CD8-positive, alpha-beta memory T cell (primary cell): ENCODE data around the gene RGS14. TPM values are rescaled to one million over a fixed set of nuclear protein-coding genes. Genes with fewer than 3 reads are reported as not detected.

Experiments
- CTCF ChIA-PET: fragments of 350-600 bp; sonication (Branson Sonifier 250); formaldehyde crosslinking; loops from one replicate; lab custom pipeline; 2021; ENCODE audit warnings: antibody characterized with exemption; lab: Charles Lee
- POLR2A ChIA-PET: fragments of 350-600 bp; sonication (Branson Sonifier 250); formaldehyde crosslinking; loops from one replicate; lab custom pipeline; 2021; ENCODE audit warnings: antibody characterized with exemption; lab: Charles Lee
- DNase-seq, 5 donors: peaks; one replicate each; pipeline versions ENCODE4 v3.0.0 to v3.0.0-alpha.2; 2020 to 2022; ENCODE audit warnings: mixed read lengths in 1 of 5
- H3K27ac ChIP-seq: one replicate; pipeline ENCODE4 v1.7.0; 2013; ENCODE audit warnings: low read depth, mild to moderate bottlenecking, low read length, moderate library complexity
- H3K27me3 ChIP-seq: 2 replicates; pipeline ENCODE4 v1.7.0; 2013; ENCODE audit warnings: low read length, mild to moderate bottlenecking; ENCODE audit not compliant: insufficient read depth, poor library complexity, severe bottlenecking
- H3K36me3 ChIP-seq: 2 replicates; pipeline ENCODE4 v1.7.0; 2013; ENCODE audit warnings: mild to moderate bottlenecking, low read length, moderate library complexity; ENCODE audit not compliant: insufficient read depth
- H3K4me1 ChIP-seq: 2 replicates; pipeline ENCODE4 v1.7.0; 2013; ENCODE audit warnings: mild to moderate bottlenecking, low read length, moderate library complexity; ENCODE audit not compliant: insufficient read depth
- H3K4me3 ChIP-seq: 2 replicates; pipeline ENCODE4 v1.7.0; 2013; ENCODE audit warnings: mild to moderate bottlenecking, low read length
- H3K9me3 ChIP-seq: 2 replicates; pipeline ENCODE4 v1.7.0; 2013; ENCODE audit warnings: mild to moderate bottlenecking, low read length
- H3K27ac Mint-ChIP-seq, 8 donors: one replicate each; pipeline ENCODE4 v1.8.0; 2020 to 2021; ENCODE audit warnings: mixed read lengths in 8 of 8, mild to moderate bottlenecking in 6 of 8, inconsistent platforms in 3 of 8, moderate library complexity in 3 of 8
- H3K27me3 Mint-ChIP-seq, 2 donors: one replicate each; pipeline ENCODE4 v1.8.0; 2020 to 2021; ENCODE audit warnings: mixed read lengths in 2 of 2, mild to moderate bottlenecking in 1 of 2, moderate library complexity in 1 of 2
- H3K36me3 Mint-ChIP-seq, 3 donors: one replicate each; pipeline ENCODE4 v1.8.0; 2020 to 2021; ENCODE audit warnings: mixed read lengths in 3 of 3, inconsistent platforms in 1 of 3, mild to moderate bottlenecking in 1 of 3
- H3K4me1 Mint-ChIP-seq, 3 donors: one replicate each; pipeline ENCODE4 v1.8.0; 2020 to 2021; ENCODE audit warnings: mixed read lengths in 3 of 3, inconsistent platforms in 1 of 3, mild to moderate bottlenecking in 1 of 3
- H3K4me3 Mint-ChIP-seq, 7 donors: one replicate each; pipeline ENCODE4 v1.8.0; 2020 to 2021; ENCODE audit warnings: mixed read lengths in 7 of 7, mild to moderate bottlenecking in 6 of 7, moderate library complexity in 4 of 7, inconsistent platforms in 2 of 7
- H3K9me3 Mint-ChIP-seq, 5 donors: one replicate each; pipeline ENCODE4 v1.8.0; 2020 to 2022; ENCODE audit warnings: mixed read lengths in 5 of 5, mild to moderate bottlenecking in 3 of 5, moderate library complexity in 2 of 5, inconsistent platforms in 1 of 5
- polyA plus RNA-seq: library from polyadenylated mRNA; unstranded; fragments of 300-500 nt; fragmentation: Illumina TruSeq; gene quantifications from one replicate; pipeline ENCODE4 v1.2.3, GENCODE V29; 2021
- total RNA-seq, 2 experiments: library from RNA; stranded (reverse); gene quantifications; one replicate each; pipeline ENCODE4 v1.2.3, GENCODE V29; 2021

Gene RGS14
- total and polyA plus RNA-seq, 3 experiments from 2014 or later = 60.5 to 83.5 (median 61.9) TPM

DNA sequence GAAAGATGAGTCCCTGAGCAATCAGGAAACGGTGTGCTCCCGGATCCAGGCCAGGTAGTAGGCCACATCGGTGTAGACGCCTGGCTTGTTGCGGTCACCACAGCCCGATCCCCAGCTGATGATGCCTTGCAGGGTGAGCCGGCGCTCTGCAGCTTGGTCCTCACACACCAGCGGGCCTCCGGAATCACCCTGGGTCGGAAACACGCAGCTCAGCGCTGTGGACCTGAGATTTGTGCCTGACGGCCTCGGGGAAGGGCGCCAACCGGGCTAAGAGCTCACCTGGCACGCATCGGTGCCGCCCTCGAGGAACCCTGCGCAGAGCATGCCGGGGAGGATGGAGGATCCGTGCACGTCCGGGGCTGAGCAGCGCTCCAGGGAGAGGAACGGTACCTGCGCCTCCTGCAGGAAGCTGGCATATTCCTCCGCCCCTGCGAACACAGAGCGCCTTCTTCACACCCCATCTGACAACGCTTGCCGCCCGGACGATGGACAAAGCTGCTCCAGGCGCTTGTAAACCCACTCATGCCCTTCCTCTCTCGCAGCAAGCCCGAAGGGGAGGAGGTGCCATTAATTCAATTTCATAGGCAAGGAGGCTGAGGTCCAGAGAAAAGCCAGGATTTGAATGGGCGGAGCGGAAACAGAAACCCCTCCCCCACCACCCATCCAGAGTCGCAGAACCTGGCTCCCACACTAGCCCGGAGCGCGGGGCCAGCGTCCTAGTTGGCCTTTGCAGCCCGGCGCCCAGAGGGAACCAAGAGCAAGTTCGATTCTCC is 44.7 kb downstream of the RGS14 start:
- Histone ChIP-seq H3K9me3 (no peaks in the 10 kb centered on the region), H3K27me3 (no peaks in the 10 kb centered on the region), H3K4me1 (peaks cover 35% of the 10 kb centered on the region), H3K4me3 (peak overlapping the region; percentile 69), H3K36me3 (no peaks in the 10 kb centered on the region), H3K27ac (no peak overlapping the region)
- ChIA-PET CTCF (interaction anchor here (0.7 to 12.4 kb wide), 30 partner anchors 9 to 289 kb away, joined by 3 to 307 read pairs (median 14); partner anchors contain the start of genes GRK6, LMAN2, MXD3 and PDLIM7), POLR2A (interaction anchor here (0.5 to 5.6 kb wide), 12 partner anchors 12 to 99 kb away, joined by 3 to 112 read pairs (median 5); partner anchors contain the start of genes GRK6, PRELID1, PRR7 and RAB24)
- Mint-ChIP-seq H3K4me3 (peak overlapping the region; percentile 78 to 91 (median 84)), H3K4me1 (peaks cover 26 to 42% (median 30%) of the 10 kb centered on the region in 3 donors), H3K9me3 (no peaks in the 10 kb centered on the region), H3K36me3 (no peaks in the 10 kb centered on the region), H3K27me3 (peaks cover 0 to 10% of the 10 kb centered on the region in 2 donors), H3K27ac (peak overlapping the region in 6 of 8 donors; percentile 57 to 94 (median 82))
- DNase-seq = peak; percentile 29 to 78 (median 47)

DNA sequence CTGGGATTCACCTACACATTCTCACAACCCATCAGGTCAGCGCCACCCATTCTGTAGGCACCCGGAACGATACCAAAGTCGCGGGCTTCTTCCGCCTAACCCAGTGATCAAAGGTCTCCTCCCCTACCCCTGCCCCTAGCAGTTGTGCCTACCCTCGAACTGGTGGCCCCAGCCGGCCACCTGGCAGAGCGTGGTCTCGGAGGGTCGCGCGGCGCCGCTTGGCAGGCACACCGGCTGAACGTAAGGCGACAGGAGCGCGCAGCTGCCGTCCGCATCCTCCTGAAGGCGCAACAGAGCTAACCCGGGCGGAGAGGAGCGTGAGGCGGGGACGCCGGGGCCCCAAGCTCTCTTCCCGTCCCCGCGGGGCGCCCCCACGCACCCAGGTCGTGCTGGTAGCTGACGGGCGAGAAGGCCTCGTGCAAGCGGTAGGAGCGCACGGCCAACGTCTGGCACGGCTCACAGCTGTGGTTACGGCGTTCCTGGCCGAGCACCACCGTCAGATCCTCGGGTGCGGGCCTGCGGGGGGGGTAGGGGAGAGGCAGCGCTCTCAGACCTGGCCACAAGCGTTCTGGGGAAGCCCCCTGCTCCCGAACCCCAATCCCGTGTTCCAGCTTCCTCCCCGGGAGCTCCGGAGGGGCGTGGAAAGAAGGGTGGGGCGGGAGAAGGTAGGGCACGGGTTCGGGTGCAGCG is 45.5 kb downstream of the RGS14 start:
- H3K27ac Mint-ChIP-seq = peak overlapping the region in 7 of 8 donors; percentile 35 to 94 (median 80)
- H3K36me3 Mint-ChIP-seq = no peaks in the 10 kb centered on the region
- H3K27me3 ChIP-seq = no peaks in the 10 kb centered on the region
- peak overlapping the region; percentile 57 for H3K27ac ChIP-seq
- peak; percentile 57 to 79 (median 64) for DNase-seq
- no peaks in the 10 kb centered on the region for H3K36me3 ChIP-seq
- POLR2A ChIA-PET = interaction anchor here (0.6 to 5.6 kb wide), 15 partner anchors 11 to 100 kb away, joined by 3 to 112 read pairs (median 3); partner anchors contain the start of genes GRK6, PRELID1, PRR7 and RAB24
- peaks cover 35% of the 10 kb centered on the region for H3K4me1 ChIP-seq
- CTCF ChIA-PET = interaction anchor here (0.7 to 12.4 kb wide), 35 partner anchors 8 to 285 kb away, joined by 3 to 307 read pairs (median 8); partner anchors contain the start of genes DBN1, GRK6, LMAN2 and MXD3
- peaks cover 0 to 11% of the 10 kb centered on the region in 2 donors for H3K27me3 Mint-ChIP-seq
- peak overlapping the region; percentile 69 for H3K4me3 ChIP-seq
- H3K4me1 Mint-ChIP-seq = peaks cover 26 to 42% (median 30%) of the 10 kb centered on the region in 3 donors
- no peaks in the 10 kb centered on the region for H3K9me3 ChIP-seq
- H3K4me3 Mint-ChIP-seq = peak overlapping the region; percentile 78 to 91 (median 84)
- no peaks in the 10 kb centered on the region for H3K9me3 Mint-ChIP-seq

DNA sequence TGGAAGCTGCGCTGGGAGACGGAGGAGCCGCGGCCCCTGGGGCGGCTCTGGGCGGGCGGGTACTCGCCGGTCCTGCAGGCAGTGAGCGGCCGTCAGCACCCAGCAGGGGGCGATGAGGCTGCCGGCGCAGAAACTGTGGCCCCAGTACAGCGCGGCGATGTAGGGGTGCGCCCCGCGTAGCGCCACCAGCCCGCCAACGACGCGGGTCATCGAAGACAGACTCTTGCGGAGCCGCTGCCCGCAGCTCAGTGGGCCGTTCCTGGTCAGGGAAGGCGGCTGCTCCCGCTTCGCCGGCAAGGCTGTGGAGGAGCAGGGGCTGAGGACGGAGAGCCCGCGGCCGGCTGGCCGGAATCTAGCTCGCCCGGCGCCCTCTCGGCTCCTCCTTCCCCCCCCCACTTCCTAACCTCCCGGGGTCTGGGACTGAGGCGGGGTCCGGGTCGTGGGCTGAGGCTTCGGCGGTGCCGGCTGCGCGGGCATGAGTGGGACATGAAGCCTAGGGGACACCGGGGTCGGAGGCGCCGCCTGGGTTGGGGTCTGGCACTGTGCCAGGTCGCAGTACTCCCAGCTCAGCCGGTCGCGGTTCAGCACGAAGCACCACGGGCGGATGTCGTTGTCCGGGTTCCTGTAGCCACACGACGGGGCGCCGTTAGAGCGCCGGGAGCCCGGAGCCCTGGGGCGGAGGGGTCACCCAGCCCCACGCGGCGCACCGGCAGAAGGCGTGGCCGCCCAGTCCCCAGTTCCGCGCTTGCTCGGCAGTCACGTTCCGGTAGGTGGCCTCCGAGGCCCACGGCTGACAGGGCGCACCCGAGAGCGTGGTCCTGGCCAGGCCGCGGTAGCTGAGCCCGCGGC is 46.3 kb downstream of the RGS14 start:
- H3K4me3 Mint-ChIP-seq = peak overlapping the region; percentile 78 to 91 (median 84)
- POLR2A ChIA-PET = interaction anchor here (0.6 to 5.6 kb wide), 14 partner anchors 9 to 100 kb away, joined by 3 to 112 read pairs (median 4); partner anchors contain the start of genes GRK6, PDLIM7, PRELID1 and PRR7
- H3K4me1 Mint-ChIP-seq = peaks cover 26 to 42% (median 30%) of the 10 kb centered on the region in 3 donors
- H3K27ac Mint-ChIP-seq = peak overlapping the region in 7 of 8 donors; percentile 26 to 94 (median 83)
- H3K27me3 ChIP-seq = no peaks in the 10 kb centered on the region
- H3K4me1 ChIP-seq = peaks cover 35% of the 10 kb centered on the region
- no peaks in the 10 kb centered on the region for H3K9me3 ChIP-seq
- no peaks in the 10 kb centered on the region for H3K36me3 Mint-ChIP-seq
- peak overlapping the region; percentile 57 for H3K27ac ChIP-seq
- H3K27me3 Mint-ChIP-seq = peaks cover 0 to 11% of the 10 kb centered on the region in 2 donors
- CTCF ChIA-PET = interaction anchor here (0.6 to 12.4 kb wide), 37 partner anchors 7 to 268 kb away, joined by 3 to 307 read pairs (median 7); partner anchors contain the start of genes DBN1, GRK6, LMAN2 and MXD3
- H3K4me3 ChIP-seq = peak overlapping the region; percentile 69
- DNase-seq = peak; percentile 75 to 91 (median 82)
- no peaks in the 10 kb centered on the region for H3K36me3 ChIP-seq
- no peaks in the 10 kb centered on the region for H3K9me3 Mint-ChIP-seq

DNA sequence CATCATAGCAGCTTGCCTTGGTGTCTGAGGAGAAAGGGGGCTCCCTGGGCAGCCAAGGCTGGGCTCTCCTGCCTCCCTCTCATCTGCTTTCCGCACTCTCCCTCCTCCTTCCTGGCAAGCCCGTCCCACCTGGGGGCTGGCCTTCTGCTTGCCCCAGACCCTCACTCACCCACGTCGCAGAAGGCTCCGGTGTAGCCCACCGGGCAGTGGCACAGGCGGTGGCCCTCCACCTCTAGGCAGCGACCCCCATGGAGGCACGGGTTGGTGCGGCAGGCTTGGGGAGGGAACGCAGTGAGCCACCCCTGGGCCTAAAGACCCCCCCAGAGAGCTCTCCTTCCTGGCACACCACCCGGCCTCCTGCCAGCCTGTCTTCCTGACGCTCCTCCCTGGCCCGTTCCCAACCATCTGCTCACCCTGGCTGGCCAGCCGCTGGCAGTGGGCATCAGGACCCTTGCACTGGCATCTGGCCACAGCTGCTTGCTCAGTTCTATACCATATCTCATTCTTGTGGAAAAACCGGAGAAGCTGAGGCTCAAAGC is 47.0 kb downstream of the RGS14 start:
- Mint-ChIP-seq H3K36me3 (no peaks in the 10 kb centered on the region), H3K27me3 (peaks cover 0 to 11% of the 10 kb centered on the region in 2 donors), H3K9me3 (no peaks in the 10 kb centered on the region), H3K27ac (peak overlapping the region in 6 of 8 donors; percentile 32 to 94 (median 62)), H3K4me1 (peaks cover 26 to 46% (median 30%) of the 10 kb centered on the region in 3 donors), H3K4me3 (peak overlapping the region; percentile 46 to 91 (median 57))
- no peak for DNase-seq
- no peaks in the 10 kb centered on the region for H3K36me3 ChIP-seq
- ChIA-PET POLR2A (interaction anchor here (0.8 to 5.6 kb wide), 11 partner anchors 8 to 93 kb away, joined by 3 to 112 read pairs (median 5); partner anchors contain the start of genes GRK6, PDLIM7 and PRR7), CTCF (interaction anchor here (0.6 to 12.4 kb wide), 28 partner anchors 11 to 268 kb away, joined by 3 to 307 read pairs (median 16); partner anchors contain the start of genes DBN1, GRK6, LMAN2 and PDLIM7)
- no peaks in the 10 kb centered on the region for H3K27me3 ChIP-seq
- peaks cover 35% of the 10 kb centered on the region for H3K4me1 ChIP-seq
- peak overlapping the region; percentile 57 for H3K27ac ChIP-seq
- peak overlapping the region; percentile 23 for H3K4me3 ChIP-seq
- no peaks in the 10 kb centered on the region for H3K9me3 ChIP-seq

DNA sequence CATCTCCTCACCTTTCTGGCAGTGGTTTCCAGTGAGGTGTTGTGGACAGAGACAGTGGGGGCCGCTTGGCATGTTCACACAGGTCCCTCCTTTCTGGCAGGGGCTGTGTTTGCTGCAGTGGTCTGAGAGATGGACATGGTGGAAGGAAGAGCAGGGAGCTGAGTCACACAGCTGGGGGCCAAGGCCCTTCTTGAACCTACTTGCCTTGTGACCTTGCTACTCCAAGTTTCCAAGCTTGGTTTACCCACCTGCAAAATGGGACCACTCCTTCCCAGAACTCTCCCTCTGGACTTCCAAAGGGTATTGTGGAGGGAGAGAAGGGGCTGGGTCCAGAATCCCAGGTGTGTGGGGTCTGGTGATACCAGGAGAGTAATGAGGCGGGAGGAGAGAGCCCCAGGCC is 47.6 kb downstream of the RGS14 start:
- H3K9me3 Mint-ChIP-seq = no peaks in the 10 kb centered on the region
- H3K4me1 ChIP-seq = peaks cover 35% of the 10 kb centered on the region
- H3K27ac ChIP-seq = no peak overlapping the region
- H3K9me3 ChIP-seq = no peaks in the 10 kb centered on the region
- no peak overlapping the region for H3K4me3 ChIP-seq
- H3K4me3 Mint-ChIP-seq = peak overlapping the region in 3 of 7 donors; percentile 39 to 64 (median 46)
- POLR2A ChIA-PET = interaction anchor here (1.4 to 5.6 kb wide), 5 partner anchors 15 to 49 kb away, joined by 4 to 112 read pairs (median 54); partner anchors contain the start of genes GRK6 and PRR7
- no peak for DNase-seq
- H3K36me3 ChIP-seq = no peaks in the 10 kb centered on the region
- H3K27me3 Mint-ChIP-seq = peaks cover 0 to 9% of the 10 kb centered on the region in 2 donors
- H3K36me3 Mint-ChIP-seq = no peaks in the 10 kb centered on the region
- CTCF ChIA-PET = interaction anchor here (1.0 to 12.4 kb wide), 17 partner anchors 10 to 96 kb away, joined by 3 to 307 read pairs (median 55); partner anchors contain the start of genes GRK6, LMAN2, PDLIM7 and PRR7
- H3K27ac Mint-ChIP-seq = peak overlapping the region in 2 of 8 donors; percentile 75 to 94
- H3K4me1 Mint-ChIP-seq = peaks cover 27 to 46% (median 30%) of the 10 kb centered on the region in 3 donors
- H3K27me3 ChIP-seq = no peaks in the 10 kb centered on the region

DNA sequence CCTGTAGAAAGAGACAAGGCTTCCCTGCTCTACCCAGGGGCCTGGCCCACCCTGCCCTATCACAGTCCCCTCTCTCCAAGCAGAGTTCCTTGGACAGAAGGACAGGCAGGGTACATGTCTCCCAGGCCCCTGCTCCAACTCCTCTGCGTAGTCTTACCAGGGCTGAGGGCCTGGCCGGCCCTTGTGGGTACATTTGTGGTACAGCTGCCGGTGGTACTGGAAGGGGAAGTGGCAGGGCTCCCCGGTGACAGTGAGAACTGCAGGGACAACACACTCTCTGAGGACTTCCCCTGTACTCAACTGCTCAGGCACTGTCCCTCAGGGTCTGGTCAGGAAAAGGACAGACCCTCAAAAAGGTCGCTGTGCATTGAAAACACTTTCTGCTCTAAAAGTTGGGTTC is 48.1 kb downstream of the RGS14 start:
- no peaks in the 10 kb centered on the region for H3K27me3 ChIP-seq
- H3K9me3 ChIP-seq = no peaks in the 10 kb centered on the region
- Mint-ChIP-seq H3K9me3 (no peaks in the 10 kb centered on the region), H3K27me3 (peaks cover 0 to 9% of the 10 kb centered on the region in 2 donors), H3K27ac (peak overlapping the region in 5 of 8 donors; percentile 11 to 94 (median 21)), H3K4me3 (peak overlapping the region in 2 of 7 donors; percentile 22 to 36), H3K4me1 (peaks cover 32 to 51% (median 35%) of the 10 kb centered on the region in 3 donors), H3K36me3 (no peaks in the 10 kb centered on the region)
- H3K4me1 ChIP-seq = peaks cover 40% of the 10 kb centered on the region
- H3K27ac ChIP-seq = no peak overlapping the region
- H3K36me3 ChIP-seq = no peaks in the 10 kb centered on the region
- DNase-seq = no peak
- no peak overlapping the region for H3K4me3 ChIP-seq
- POLR2A ChIA-PET = interaction anchor here (1.4 to 5.6 kb wide), 4 partner anchors 21 to 49 kb away, joined by 4 to 112 read pairs (median 74); partner anchors contain the start of genes GRK6 and PRR7
- CTCF ChIA-PET = interaction anchor here (1.4 to 12.4 kb wide), 10 partner anchors 10 to 95 kb away, joined by 3 to 307 read pairs (median 88); partner anchors contain the start of genes GRK6, PDLIM7, PRR7 and RGS14
